Gastroesophageal sphincter (tissue), 4 donors: Measurements from ENCODE around the gene POMGNT2. TPM values are rescaled to one million over a fixed set of nuclear protein-coding genes. Genes with fewer than 3 reads are reported as not detected.

Source experiments
- ATAC-seq: fragments of 150-250 bp; one replicate; pipeline ENCODE4 v1.9.1; 2016; ENCODE audit warnings: mild to moderate bottlenecking, moderate library complexity
- H3K27ac ChIP-seq, 4 donors: fragments of 200-600 bp; sonication (generic) in 3 of 4; 1 replicate in 3 of 4; 2 replicates in 1 of 4; pipeline ENCODE4 v1.5.1; 2016 to 2019
- H3K27me3 ChIP-seq: fragments of 200-600 bp; sonication (generic); one replicate; pipeline ENCODE4 v1.5.1; 2019
- H3K36me3 ChIP-seq, 2 donors: fragments of 200-600 bp; sonication (generic); one replicate each; pipeline ENCODE4 v1.5.1; 2019; ENCODE audit warnings: control low read depth in 1 of 2
- H3K4me1 ChIP-seq, 3 donors: fragments of 200-600 bp; sonication (generic); 1 replicate in 2 of 3; 2 replicates in 1 of 3; pipeline ENCODE4 v1.5.1; 2016 to 2019; ENCODE audit warnings: control low read depth in 2 of 3
- H3K4me3 ChIP-seq, 2 donors: fragments of 200-600 bp; sonication (generic); one replicate each; pipeline ENCODE4 v1.5.1; 2019; ENCODE audit warnings: mild to moderate bottlenecking in 1 of 2, moderate library complexity in 1 of 2
- H3K9me3 ChIP-seq, 3 donors: fragments of 200-600 bp; sonication (generic); one replicate each; pipeline ENCODE4 v1.5.1; 2017 to 2019; ENCODE audit warnings: control low read depth in 2 of 3
- EP300 ChIP-seq: sonication (generic); formaldehyde crosslinking; IDR thresholded peaks from one replicate; pipeline ENCODE4 v1.6.1; 2017; ENCODE audit warnings: antibody characterized with exemption, mild to moderate bottlenecking
- POLR2A ChIP-seq, 2 donors: fragments of 450-650 bp; IDR thresholded peaks; one replicate each; pipeline ENCODE4 v1.6.1; 2017; ENCODE audit warnings: antibody characterized with exemption in 2 of 2, mild to moderate bottlenecking in 2 of 2, moderate library complexity in 1 of 2
- POLR2AphosphoS5 ChIP-seq: sonication (generic); formaldehyde crosslinking; IDR thresholded peaks from one replicate; pipeline ENCODE4 v1.6.1; 2017; ENCODE audit warnings: antibody characterized with exemption
- WGBS, 2 donors: methylation state at CpG; one replicate each; pipeline ENCODE4 v1.1.5; 2018; ENCODE audit warnings: low coverage in 1 of 2; 5-methylcytosine and 5-hydroxymethylcytosine counted together
- total RNA-seq, 4 donors: library from RNA; depleted of rRNA; stranded (reverse); fragments of >200 nt; gene quantifications; one replicate each; pipeline ENCODE4 v1.1.0, GENCODE V29; 2016
- TF ChIP-seq, protein P1 (sequence below), 4 experiments: fragments of 200-600 bp in 2 of 4; fragments of 450-650 bp in 2 of 4; sonication (generic) in 1 of 4; IDR thresholded peaks; one replicate each; pipeline ENCODE4 v1.5.1; 2017 to 2019; ENCODE audit warnings: antibody characterized with exemption in 4 of 4, mild to moderate bottlenecking in 2 of 4, moderate library complexity in 2 of 4

POMGNT2 gene
- total RNA-seq, 4 donors from 2014 or later = 23.9 to 39.7 (median 34.9) TPM

DNA sequence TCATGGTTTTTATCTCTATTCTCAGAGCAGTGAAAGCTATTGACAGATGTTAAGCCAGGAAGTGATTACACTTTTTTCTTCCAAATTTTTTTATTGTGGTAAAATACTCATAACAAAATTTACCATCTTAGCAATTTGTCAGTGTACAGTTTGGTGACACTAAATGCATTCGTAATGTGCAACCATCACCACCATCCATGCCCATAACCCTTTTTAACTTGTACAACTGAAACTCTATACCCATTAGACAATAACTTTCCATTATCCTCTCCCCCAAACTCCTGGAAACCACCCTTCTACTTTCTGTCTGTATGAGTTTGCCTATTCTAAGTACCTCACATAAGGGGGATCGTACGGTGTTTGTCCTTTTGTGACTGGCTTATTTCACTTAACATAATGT is 15.1 kb upstream of the POMGNT2 start:
- Histone ChIP-seq H3K4me1 (no peaks in the 10 kb centered on the region), H3K27ac (no peak overlapping the region), H3K27me3 (no peaks in the 10 kb centered on the region), H3K9me3 (no peaks in the 10 kb centered on the region), H3K36me3 (no peaks in the 10 kb centered on the region), H3K4me3 (no peak overlapping the region)
- TF ChIP-seq POLR2AphosphoS5 = no peak
- TF ChIP-seq EP300 = no peak
- WGBS, 2 donors = 89 to 100% methylated on average over 1 to 3 of the region's 3 CpGs
- ATAC-seq = no peak

DNA sequence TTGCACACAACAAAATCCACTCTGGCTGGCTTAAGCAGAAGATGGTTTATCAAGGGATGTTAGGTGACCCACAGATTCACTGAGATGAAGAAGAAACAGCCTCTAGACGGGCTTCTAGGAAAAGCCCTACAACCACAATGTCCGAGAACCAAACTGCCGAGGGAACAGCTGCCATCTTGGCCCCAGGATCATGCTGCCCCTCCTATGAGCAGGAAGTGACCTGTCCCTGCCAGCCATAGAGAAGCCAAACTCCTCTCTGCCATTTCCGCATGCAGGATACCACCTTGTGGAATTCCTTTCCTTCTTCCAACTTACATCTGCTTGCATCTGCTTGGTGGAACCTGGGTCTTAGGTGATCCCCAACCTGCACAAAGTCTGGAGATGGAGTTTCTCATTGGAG is 11.4 kb upstream of the POMGNT2 start:
- WGBS, 2 donors = 89% methylated on average over 3 of the region's 4 CpGs; no CpG with 5 or more reads in 1 of the 2 donors
- TF ChIP-seq POLR2AphosphoS5 (no peak), EP300 (no peak), POLR2A (IDR thresholded peaks at IDR 0.05) (no peak)
- TF ChIP-seq, protein P1, sequence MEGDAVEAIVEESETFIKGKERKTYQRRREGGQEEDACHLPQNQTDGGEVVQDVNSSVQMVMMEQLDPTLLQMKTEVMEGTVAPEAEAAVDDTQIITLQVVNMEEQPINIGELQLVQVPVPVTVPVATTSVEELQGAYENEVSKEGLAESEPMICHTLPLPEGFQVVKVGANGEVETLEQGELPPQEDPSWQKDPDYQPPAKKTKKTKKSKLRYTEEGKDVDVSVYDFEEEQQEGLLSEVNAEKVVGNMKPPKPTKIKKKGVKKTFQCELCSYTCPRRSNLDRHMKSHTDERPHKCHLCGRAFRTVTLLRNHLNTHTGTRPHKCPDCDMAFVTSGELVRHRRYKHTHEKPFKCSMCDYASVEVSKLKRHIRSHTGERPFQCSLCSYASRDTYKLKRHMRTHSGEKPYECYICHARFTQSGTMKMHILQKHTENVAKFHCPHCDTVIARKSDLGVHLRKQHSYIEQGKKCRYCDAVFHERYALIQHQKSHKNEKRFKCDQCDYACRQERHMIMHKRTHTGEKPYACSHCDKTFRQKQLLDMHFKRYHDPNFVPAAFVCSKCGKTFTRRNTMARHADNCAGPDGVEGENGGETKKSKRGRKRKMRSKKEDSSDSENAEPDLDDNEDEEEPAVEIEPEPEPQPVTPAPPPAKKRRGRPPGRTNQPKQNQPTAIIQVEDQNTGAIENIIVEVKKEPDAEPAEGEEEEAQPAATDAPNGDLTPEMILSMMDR (IDR thresholded peaks at IDR 0.05) = no peak
- Histone ChIP-seq H3K27me3 (no peaks in the 10 kb centered on the region), H3K4me1 (no peaks in the 10 kb centered on the region), H3K4me3 (no peak overlapping the region), H3K9me3 (no peaks in the 10 kb centered on the region), H3K36me3 (no peaks in the 10 kb centered on the region), H3K27ac (no peak overlapping the region)
- no peak for ATAC-seq

DNA sequence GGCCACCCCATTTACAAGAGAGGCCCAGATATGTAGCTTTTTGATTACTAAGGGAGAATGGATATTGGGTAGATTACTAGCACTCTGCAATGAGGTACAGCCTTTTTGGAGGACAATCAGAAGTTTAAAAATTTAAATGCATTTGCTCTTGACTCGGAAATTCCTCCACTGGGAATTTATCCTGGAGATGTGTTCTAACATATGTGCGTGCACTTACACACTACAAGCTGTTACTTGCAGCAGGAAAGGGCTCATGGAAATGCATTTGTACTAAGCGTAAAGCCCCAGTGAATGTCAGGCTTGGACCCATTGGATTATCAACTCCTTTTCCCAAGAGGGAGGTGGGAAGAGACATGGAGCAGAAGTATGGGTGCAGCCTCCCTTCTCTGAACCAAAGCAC is 7.8 kb upstream of the POMGNT2 start:
- ATAC-seq = no peak
- whole genome bisulfite sequencing, 2 donors = 90 to 100% methylated on average over 1 to 3 of the region's 3 CpGs
- Histone ChIP-seq H3K27me3 (no peaks in the 10 kb centered on the region), H3K4me1 (no peaks in the 10 kb centered on the region), H3K9me3 (no peaks in the 10 kb centered on the region), H3K4me3 (no peak overlapping the region), H3K36me3 (no peaks in the 10 kb centered on the region), H3K27ac (no peak overlapping the region)
- TF ChIP-seq POLR2A (IDR thresholded peaks at IDR 0.05) = no peak
- no peak for TF ChIP-seq EP300
- TF ChIP-seq POLR2AphosphoS5 = no peak
- TF ChIP-seq, protein P1 (IDR thresholded peaks at IDR 0.05) = no peak

DNA sequence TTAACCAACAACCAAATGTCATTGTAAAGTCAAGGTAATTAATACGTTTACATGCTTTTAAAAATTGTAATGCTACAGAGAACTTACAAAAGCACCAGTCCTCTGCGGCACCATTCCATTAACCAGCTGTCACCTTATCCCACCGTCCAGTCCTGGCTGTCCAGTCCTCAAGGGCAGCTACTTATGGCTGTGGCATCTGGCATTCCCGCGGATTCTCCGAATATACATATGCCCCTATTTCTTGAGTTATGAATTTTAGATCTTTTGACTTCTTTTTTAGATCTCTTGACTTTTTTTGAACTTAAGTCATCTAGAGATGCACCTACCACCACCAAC is 382 bp upstream of the POMGNT2 start:
- H3K27me3 ChIP-seq = no peaks in the 10 kb centered on the region
- peak; percentile 17 for ATAC-seq
- peak overlapping the region; percentile 97 to 99 for H3K4me3 ChIP-seq
- peak overlapping the region in 2 of 4 donors; percentile 81 to 85 for H3K27ac ChIP-seq
- H3K9me3 ChIP-seq = no peaks in the 10 kb centered on the region
- H3K4me1 ChIP-seq = peaks cover 0 to 44% (median 2%) of the 10 kb centered on the region in 3 donors
- TF ChIP-seq, protein P1 (IDR thresholded peaks at IDR 0.05) = no peak
- TF ChIP-seq EP300 (no peak), POLR2A (IDR thresholded peaks at IDR 0.05) (no peak), POLR2AphosphoS5 (no peak)
- no peaks in the 10 kb centered on the region for H3K36me3 ChIP-seq
- WGBS, 2 donors = 10 to 11% methylated on average over 6 of the region's 6 CpGs

DNA sequence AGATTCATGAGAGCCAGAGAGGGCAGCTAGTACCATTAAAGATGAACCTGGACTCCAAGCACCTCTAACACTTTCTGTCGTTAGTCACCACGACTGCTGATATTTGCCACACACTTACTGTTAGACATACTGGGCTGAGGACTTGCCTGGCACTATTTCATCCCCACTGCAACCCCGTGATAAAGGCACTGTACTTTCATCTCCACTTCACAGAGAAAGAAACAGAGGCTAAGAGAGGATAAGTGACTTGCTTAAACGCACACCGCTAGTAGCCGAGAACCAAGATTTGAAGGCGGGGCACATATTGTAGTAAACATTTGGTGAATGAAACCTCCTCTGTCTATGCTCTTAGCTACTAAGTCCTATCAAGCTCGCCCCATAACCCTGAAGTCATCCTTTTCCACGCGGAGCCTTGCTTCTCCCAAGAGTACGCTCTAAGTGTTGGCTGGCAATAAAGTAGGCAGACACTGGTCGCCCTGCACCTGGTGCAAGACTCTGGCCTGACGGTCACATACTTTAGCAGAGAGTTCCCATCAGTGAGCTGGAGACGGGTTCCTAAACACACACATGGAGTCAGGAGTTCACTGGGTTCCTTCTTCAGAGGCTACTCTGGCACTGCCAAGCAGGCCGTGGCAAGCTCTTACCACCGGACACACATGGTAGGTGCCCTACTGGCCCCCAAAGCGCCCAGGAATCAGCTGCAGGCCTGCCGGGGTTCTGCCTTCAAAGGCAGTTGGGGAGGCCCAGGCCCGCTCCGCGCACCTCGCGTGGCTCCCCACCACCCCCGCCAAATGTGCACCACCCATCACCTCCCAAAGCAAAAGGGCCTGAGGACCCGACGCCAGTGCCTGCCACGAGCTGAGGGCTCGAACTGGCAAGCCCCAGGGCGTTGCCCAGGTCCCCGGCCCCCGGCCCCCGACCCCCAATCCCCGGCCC is 951 bp downstream of the POMGNT2 start:
- Histone ChIP-seq H3K4me3 (peak overlapping the region; percentile 97 to 99), H3K4me1 (peaks cover 0 to 44% (median 2%) of the 10 kb centered on the region in 3 donors), H3K27me3 (no peaks in the 10 kb centered on the region), H3K9me3 (no peaks in the 10 kb centered on the region), H3K36me3 (no peaks in the 10 kb centered on the region), H3K27ac (peak overlapping the region; percentile 57 to 85 (median 74))
- 66 to 80% methylated on average over 2 to 12 of the region's 33 CpGs for WGBS, 2 donors
- ATAC-seq = peak; percentile 1
- TF ChIP-seq, protein P1 (IDR thresholded peaks at IDR 0.05) = no peak
- TF ChIP-seq EP300 = no peak
- TF ChIP-seq POLR2AphosphoS5 = no peak
- TF ChIP-seq POLR2A (IDR thresholded peaks at IDR 0.05) = no peak
